CD4-positive, alpha-beta T cell (primary cell): Measurements from ENCODE around the gene CHD9. TPM values are rescaled to one million over a fixed set of nuclear protein-coding genes. Genes with fewer than 3 reads are reported as not detected.

Experiments used
- ATAC-seq: fragments of 200-7000 bp; cut with Tn5 transposase; one replicate; pipeline ENCODE4 v1.10.0; 2022; ENCODE audit warnings: mild to moderate bottlenecking; ENCODE audit not compliant: poor library complexity
- CTCF ChIA-PET: fragments of 350-600 bp; sonication (Branson Sonifier 250); formaldehyde crosslinking; loops from one replicate; lab custom pipeline; 2021; ENCODE audit warnings: antibody characterized with exemption, inconsistent platforms; lab: Charles Lee
- POLR2A ChIA-PET: fragments of 350-600 bp; sonication (Branson Sonifier 250); formaldehyde crosslinking; loops from one replicate; lab custom pipeline; 2021; ENCODE audit warnings: antibody characterized with exemption, inconsistent platforms; lab: Charles Lee
- DNase-seq, 14 experiments: peaks; one replicate each; pipeline ENCODE4 v3.0.0-alpha.2; 2013 to 2020; ENCODE audit warnings: mixed read lengths in 2 of 14
- H3K27ac ChIP-seq, 2 donors: one replicate each; pipeline versions ENCODE4 v1.5.1 to v1.7.0; 2013; ENCODE audit warnings: low read length in 2 of 2, low read depth in 1 of 2, mild to moderate bottlenecking in 1 of 2
- H3K27me3 ChIP-seq, 2 experiments: 1 replicate in 1 of 2; 2 replicates in 1 of 2; pipeline versions ENCODE4 v1.6.1 to v1.7.0; 2013; ENCODE audit warnings: low read length in 2 of 2, control low read depth in 1 of 2, mild to moderate bottlenecking in 1 of 2, moderate library complexity in 1 of 2; ENCODE audit not compliant: insufficient read depth in 2 of 2, control insufficient read depth in 1 of 2
- H3K36me3 ChIP-seq: one replicate; pipeline ENCODE4 v1.6.1; 2013; ENCODE audit warnings: low read length, control low read depth; ENCODE audit not compliant: insufficient read depth
- H3K4me1 ChIP-seq: one replicate; pipeline ENCODE4 v1.6.1; 2013; ENCODE audit warnings: low read length, control low read depth; ENCODE audit not compliant: insufficient read depth
- H3K4me3 ChIP-seq: one replicate; pipeline ENCODE4 v1.5.1; 2013; ENCODE audit warnings: mild to moderate bottlenecking, low read length, moderate library complexity
- H3K9me3 ChIP-seq, 2 experiments: 1 replicate in 1 of 2; 2 replicates in 1 of 2; pipeline versions ENCODE4 v1.6.1 to v1.7.0; 2013; ENCODE audit warnings: low read length in 2 of 2, mild to moderate bottlenecking in 2 of 2, control low read depth in 1 of 2, moderate library complexity in 1 of 2; ENCODE audit not compliant: control insufficient read depth in 1 of 2, insufficient read depth in 1 of 2
- H3K27ac Mint-ChIP-seq: one replicate; pipeline ENCODE4 v1.8.0; 2020; ENCODE audit warnings: mixed read lengths
- H3K27me3 Mint-ChIP-seq: one replicate; pipeline ENCODE4 v1.8.0; 2021; ENCODE audit warnings: mixed read lengths
- H3K36me3 Mint-ChIP-seq: one replicate; pipeline ENCODE4 v1.8.0; 2021; ENCODE audit warnings: low read depth, mixed read lengths
- H3K4me1 Mint-ChIP-seq: one replicate; pipeline ENCODE4 v1.8.0; 2021; ENCODE audit warnings: low read depth, mixed read lengths
- H3K4me3 Mint-ChIP-seq: one replicate; pipeline ENCODE4 v1.8.0; 2020; ENCODE audit warnings: mild to moderate bottlenecking, mixed read lengths
- H3K9me3 Mint-ChIP-seq: one replicate; pipeline ENCODE4 v1.8.0; 2020; ENCODE audit warnings: mixed read lengths
- intact Hi-C, 2 experiments: fragments of 100-400 bp; cut with DNase I in 1 of 2; cut with micrococcal nuclease in 1 of 2; formaldehyde crosslinking; loops; one replicate each; pipeline versions ENCODE4 v1.15.1 to v1.9.0; 2023 to 2025; cut with DNase I, micrococcal nuclease
- total RNA-seq, 174 experiments: library from RNA in 2 of 174; stranded (reverse) in 2 of 174; gene quantifications; one replicate each; pipeline ENCODE4 v1.2.3 and lab custom pipeline; 2021 to 2026
- TF ChIP-seq, protein P1 (sequence below): fragments of 200-600 bp; IDR thresholded peaks from one replicate; pipeline ENCODE4 v1.8.0; 2022; ENCODE audit warnings: antibody characterized with exemption, mild to moderate bottlenecking

Gene CHD9
- total RNA-seq, 2 experiments from 2014 or later: 28.2 to 28.8 TPM

DNA sequence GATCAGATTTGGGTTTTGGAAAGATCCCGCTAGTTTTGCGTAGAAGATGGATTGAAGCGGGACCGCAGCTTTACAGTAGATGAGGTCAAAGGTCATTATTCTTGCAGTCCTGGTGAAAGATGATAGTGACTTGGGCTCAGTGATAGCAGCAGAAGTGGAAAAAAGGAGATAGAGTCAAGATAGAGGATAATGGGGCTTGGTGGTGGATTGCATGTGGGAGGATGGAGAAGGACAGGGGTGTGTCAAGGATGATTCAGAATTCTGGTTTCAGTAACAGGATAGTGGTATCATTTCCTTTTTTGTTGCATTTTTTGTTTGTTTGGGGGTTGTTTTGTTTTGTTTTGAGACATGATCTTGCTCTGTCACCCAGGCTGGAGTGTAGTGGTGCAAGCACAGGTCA, 30.7 kb upstream of the CHD9 start:
- H3K4me3 Mint-ChIP-seq: no peak overlapping the region
- DNase-seq (no peak), ATAC-seq (no peak)
- no peaks in the 10 kb centered on the region for H3K4me1 Mint-ChIP-seq
- no peak overlapping the region for H3K27ac ChIP-seq
- intact Hi-C loops: no loop called here
- H3K27ac Mint-ChIP-seq: no peak overlapping the region
- H3K4me1 ChIP-seq: no peaks in the 10 kb centered on the region
- TF ChIP-seq, protein P1, sequence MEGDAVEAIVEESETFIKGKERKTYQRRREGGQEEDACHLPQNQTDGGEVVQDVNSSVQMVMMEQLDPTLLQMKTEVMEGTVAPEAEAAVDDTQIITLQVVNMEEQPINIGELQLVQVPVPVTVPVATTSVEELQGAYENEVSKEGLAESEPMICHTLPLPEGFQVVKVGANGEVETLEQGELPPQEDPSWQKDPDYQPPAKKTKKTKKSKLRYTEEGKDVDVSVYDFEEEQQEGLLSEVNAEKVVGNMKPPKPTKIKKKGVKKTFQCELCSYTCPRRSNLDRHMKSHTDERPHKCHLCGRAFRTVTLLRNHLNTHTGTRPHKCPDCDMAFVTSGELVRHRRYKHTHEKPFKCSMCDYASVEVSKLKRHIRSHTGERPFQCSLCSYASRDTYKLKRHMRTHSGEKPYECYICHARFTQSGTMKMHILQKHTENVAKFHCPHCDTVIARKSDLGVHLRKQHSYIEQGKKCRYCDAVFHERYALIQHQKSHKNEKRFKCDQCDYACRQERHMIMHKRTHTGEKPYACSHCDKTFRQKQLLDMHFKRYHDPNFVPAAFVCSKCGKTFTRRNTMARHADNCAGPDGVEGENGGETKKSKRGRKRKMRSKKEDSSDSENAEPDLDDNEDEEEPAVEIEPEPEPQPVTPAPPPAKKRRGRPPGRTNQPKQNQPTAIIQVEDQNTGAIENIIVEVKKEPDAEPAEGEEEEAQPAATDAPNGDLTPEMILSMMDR: no peak
- no peaks in the 10 kb centered on the region for H3K36me3 Mint-ChIP-seq
- H3K36me3 ChIP-seq: no peaks in the 10 kb centered on the region
- no peaks in the 10 kb centered on the region for H3K27me3 Mint-ChIP-seq
- POLR2A ChIA-PET: no interaction called here
- H3K4me3 ChIP-seq: no peak overlapping the region
- H3K9me3 Mint-ChIP-seq: no peaks in the 10 kb centered on the region
- CTCF ChIA-PET: no interaction called here
- H3K9me3 ChIP-seq: no peaks in the 10 kb centered on the region
- no peaks in the 10 kb centered on the region for H3K27me3 ChIP-seq

DNA sequence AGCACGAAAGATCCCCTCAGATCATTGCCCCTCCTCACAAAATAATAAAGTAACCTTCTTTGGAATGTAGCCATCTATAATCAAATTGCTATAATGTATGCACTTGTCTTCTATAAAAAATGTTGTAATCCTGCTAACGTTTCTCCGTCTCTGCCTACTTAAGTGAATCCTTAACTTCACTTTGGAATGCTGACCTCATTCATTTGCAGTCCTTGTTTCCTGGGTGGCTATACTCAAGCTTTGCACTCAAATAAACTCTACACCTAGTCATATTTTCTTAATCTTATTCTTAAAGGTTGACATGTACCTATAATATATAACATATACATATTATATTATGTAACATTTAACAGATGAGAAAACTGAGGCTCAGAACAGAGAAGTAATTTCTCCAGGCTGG, 24.8 kb upstream of the CHD9 start:
- ChIA-PET CTCF (no interaction called here), POLR2A (no interaction called here)
- H3K27ac ChIP-seq: no peak overlapping the region
- no peaks in the 10 kb centered on the region for H3K4me1 ChIP-seq
- no peak for ATAC-seq
- H3K36me3 ChIP-seq: no peaks in the 10 kb centered on the region
- H3K4me3 Mint-ChIP-seq: no peak overlapping the region
- H3K9me3 ChIP-seq: no peaks in the 10 kb centered on the region
- no peak for DNase-seq
- TF ChIP-seq, protein P1: no peak
- no peak overlapping the region for H3K4me3 ChIP-seq
- no peaks in the 10 kb centered on the region for H3K4me1 Mint-ChIP-seq
- no peaks in the 10 kb centered on the region for H3K27me3 ChIP-seq
- H3K36me3 Mint-ChIP-seq: no peaks in the 10 kb centered on the region
- H3K27ac Mint-ChIP-seq: no peak overlapping the region
- H3K9me3 Mint-ChIP-seq: no peaks in the 10 kb centered on the region
- intact Hi-C loops: no loop called here
- peaks cover 18% of the 10 kb centered on the region for H3K27me3 Mint-ChIP-seq

DNA sequence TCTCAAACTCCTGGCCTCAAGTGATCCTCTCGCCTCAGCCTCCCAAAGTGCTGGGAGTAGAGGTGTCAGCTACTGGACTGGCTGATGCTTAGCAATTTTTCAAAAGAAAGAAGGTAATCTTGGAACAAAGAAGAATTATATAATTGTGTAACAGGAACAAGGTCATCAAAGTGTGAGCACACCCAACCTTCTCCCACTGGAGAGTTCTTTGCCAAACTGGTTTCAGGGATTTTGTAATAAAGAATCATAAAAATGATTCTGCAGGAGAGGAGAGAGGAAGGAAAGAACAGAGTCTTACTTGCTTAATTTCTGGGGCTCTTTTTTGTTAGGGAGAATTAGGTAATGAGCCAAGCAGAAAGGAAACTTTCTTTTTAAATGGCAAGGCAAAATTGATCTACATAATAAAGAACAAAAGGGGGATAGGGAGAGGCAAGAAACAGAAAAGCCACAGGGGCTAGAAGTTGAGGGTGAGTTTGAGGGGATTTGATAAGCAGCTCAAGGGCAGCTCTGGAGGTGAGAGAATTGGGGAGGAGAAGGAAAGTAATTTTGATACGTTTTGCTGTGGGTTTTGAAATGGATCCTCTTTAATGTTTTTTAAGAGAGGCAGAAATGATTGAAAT, 23.4 kb upstream of the CHD9 start:
- Mint-ChIP-seq H3K4me1 (no peaks in the 10 kb centered on the region), H3K9me3 (no peaks in the 10 kb centered on the region), H3K36me3 (no peaks in the 10 kb centered on the region), H3K27me3 (peaks cover 28% of the 10 kb centered on the region), H3K4me3 (no peak overlapping the region), H3K27ac (no peak overlapping the region)
- POLR2A ChIA-PET: no interaction called here
- DNase-seq (no peak), ATAC-seq (no peak)
- Histone ChIP-seq H3K4me3 (no peak overlapping the region), H3K9me3 (no peaks in the 10 kb centered on the region), H3K27ac (no peak overlapping the region), H3K36me3 (no peaks in the 10 kb centered on the region), H3K4me1 (no peaks in the 10 kb centered on the region), H3K27me3 (no peaks in the 10 kb centered on the region)
- CTCF ChIA-PET: no interaction called here
- intact Hi-C loops: no loop called here
- TF ChIP-seq, protein P1: no peak
